Fibroblast of lung (primary cell): ENCODE results near the gene AGBL3. TPM values are rescaled to one million over a fixed set of nuclear protein-coding genes. Genes with fewer than 3 reads are reported as not detected.

Source experiments
- DNase-seq, 2 donors: peaks; one replicate each; pipeline versions ENCODE4 v3.0.0 to v3.0.0-alpha.2; 2010; ENCODE audit warnings: low read depth in 2 of 2
- H2AFZ ChIP-seq: 2 replicates; pipeline ENCODE4 v1.5.1; 2012; ENCODE audit warnings: low read length, control low read depth, inconsistent platforms
- H3K27ac ChIP-seq: 2 replicates; pipeline ENCODE4 v1.5.1; 2011; ENCODE audit warnings: low read length, control low read depth; ENCODE audit not compliant: insufficient read depth
- H3K27me3 ChIP-seq: 2 replicates; pipeline ENCODE4 v1.5.1; 2011; ENCODE audit warnings: mild to moderate bottlenecking, low read length; ENCODE audit not compliant: control insufficient read depth, insufficient read depth
- H3K36me3 ChIP-seq: 2 replicates; pipeline ENCODE4 v1.5.1; 2011; ENCODE audit warnings: low read length; ENCODE audit not compliant: control insufficient read depth, insufficient read depth
- H3K4me1 ChIP-seq: 2 replicates; pipeline ENCODE4 v1.5.1; 2011; ENCODE audit warnings: low read length; ENCODE audit not compliant: control insufficient read depth, insufficient read depth; ENCODE audit errors: extremely low read depth
- H3K4me2 ChIP-seq: 2 replicates; pipeline ENCODE4 v1.5.1; 2011; ENCODE audit warnings: low read length, control low read depth; ENCODE audit not compliant: insufficient read depth; ENCODE audit errors: extremely low read depth
- H3K4me3 ChIP-seq, 4 experiments: fragments of 200-600 bp in 1 of 4; sonication (generic) in 1 of 4; replicated peaks in 1 of 4; 2 replicates each; pipeline ENCODE4 v1.5.1; 2011 to 2016; ENCODE audit warnings: low read length in 4 of 4, low read depth in 3 of 4, mild to moderate bottlenecking in 3 of 4, control low read depth in 2 of 4, inconsistent platforms in 1 of 4, mixed read lengths in 1 of 4; ENCODE audit not compliant: insufficient read depth in 1 of 4; ENCODE audit errors: control extremely low read depth in 1 of 4
- H3K79me2 ChIP-seq: 2 replicates; pipeline ENCODE4 v1.5.1; 2012; ENCODE audit warnings: mild to moderate bottlenecking, low read length, inconsistent platforms; ENCODE audit not compliant: control insufficient read depth, insufficient read depth
- H3K9ac ChIP-seq: 2 replicates; pipeline ENCODE4 v1.5.1; 2011; ENCODE audit warnings: mild to moderate bottlenecking, low read length, control low read depth; ENCODE audit not compliant: insufficient read depth
- H3K9me3 ChIP-seq: 2 replicates; pipeline ENCODE4 v1.5.1; 2012; ENCODE audit warnings: low read depth, low read length; ENCODE audit not compliant: control insufficient read depth, insufficient read depth
- H4K20me1 ChIP-seq: 2 replicates; pipeline ENCODE4 v1.5.1; 2011; ENCODE audit warnings: low read length; ENCODE audit not compliant: control insufficient read depth, insufficient read depth; ENCODE audit errors: extremely low read depth
- EZH2 ChIP-seq: IDR thresholded peaks from 2 replicates; pipeline ENCODE4 v1.5.1; 2012; ENCODE audit warnings: low read length, control low read depth, mild to moderate bottlenecking; ENCODE audit errors: missing control alignments
- polyA plus RNA-seq, 2 donors: library from polyadenylated mRNA; depleted of rRNA in 1 of 2; stranded (reverse) in 1 of 2; unstranded in 1 of 2; fragments of >200 nt; gene quantifications; 2 replicates each; pipeline ENCODE4 v1.2.1, GENCODE V29; 2011 to 2012; ENCODE audit warnings: missing spikeins in 1 of 2
- total RNA-seq: library from RNA; depleted of rRNA; stranded (reverse); fragments of >200 nt; gene quantifications from 2 replicates; pipeline ENCODE4 v1.2.1, GENCODE V29; 2014
- TF ChIP-seq, protein P1 (sequence below), 2 donors: IDR thresholded peaks in 1 of 2; conservative IDR thresholded peaks in 1 of 2; 1 replicate in 1 of 2; 2 replicates in 1 of 2; pipeline ENCODE4 v1.5.1; 2011 to 2012; ENCODE audit warnings: low read length in 2 of 2, control low read depth in 1 of 2, inconsistent platforms in 1 of 2, low read depth in 1 of 2, mild to moderate bottlenecking in 1 of 2

Gene AGBL3
- total and polyA plus RNA-seq, 2 donors (not counting 1 experiment from before 2014, with no cell fraction given): 0.56 to 1.3 TPM

DNA sequence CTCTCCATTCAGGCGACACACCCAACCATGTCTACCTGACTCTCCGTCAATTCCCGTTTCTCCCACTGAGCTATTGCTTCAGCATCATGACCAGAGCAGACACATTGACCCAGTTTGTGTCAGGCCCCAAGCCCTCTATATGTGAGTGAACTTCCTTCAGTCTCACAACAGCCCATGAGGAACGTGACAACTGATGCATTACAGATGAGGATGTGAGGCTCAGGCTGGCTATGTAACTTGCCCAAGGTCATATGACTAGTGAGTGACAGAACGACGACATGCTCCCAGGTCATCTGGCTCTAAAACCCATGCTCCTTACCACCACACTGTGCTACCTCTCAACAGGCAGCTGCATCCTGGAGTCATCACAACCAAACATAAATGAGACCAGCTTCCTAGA lies 165.2 kb downstream of the AGBL3 start:
- no peak for DNase-seq
- no peaks in the 10 kb centered on the region for H3K36me3 ChIP-seq

GRCh38 chr7:135152442-135152841 lies 166.1 kb downstream of the AGBL3 start:
- H3K79me2 ChIP-seq: no peaks in the 10 kb centered on the region
- no peaks in the 10 kb centered on the region for H3K4me1 ChIP-seq
- no peaks in the 10 kb centered on the region for H3K27me3 ChIP-seq
- no peak overlapping the region for H3K4me3 ChIP-seq
- no peaks in the 10 kb centered on the region for H3K9me3 ChIP-seq
- TF ChIP-seq, protein P1, sequence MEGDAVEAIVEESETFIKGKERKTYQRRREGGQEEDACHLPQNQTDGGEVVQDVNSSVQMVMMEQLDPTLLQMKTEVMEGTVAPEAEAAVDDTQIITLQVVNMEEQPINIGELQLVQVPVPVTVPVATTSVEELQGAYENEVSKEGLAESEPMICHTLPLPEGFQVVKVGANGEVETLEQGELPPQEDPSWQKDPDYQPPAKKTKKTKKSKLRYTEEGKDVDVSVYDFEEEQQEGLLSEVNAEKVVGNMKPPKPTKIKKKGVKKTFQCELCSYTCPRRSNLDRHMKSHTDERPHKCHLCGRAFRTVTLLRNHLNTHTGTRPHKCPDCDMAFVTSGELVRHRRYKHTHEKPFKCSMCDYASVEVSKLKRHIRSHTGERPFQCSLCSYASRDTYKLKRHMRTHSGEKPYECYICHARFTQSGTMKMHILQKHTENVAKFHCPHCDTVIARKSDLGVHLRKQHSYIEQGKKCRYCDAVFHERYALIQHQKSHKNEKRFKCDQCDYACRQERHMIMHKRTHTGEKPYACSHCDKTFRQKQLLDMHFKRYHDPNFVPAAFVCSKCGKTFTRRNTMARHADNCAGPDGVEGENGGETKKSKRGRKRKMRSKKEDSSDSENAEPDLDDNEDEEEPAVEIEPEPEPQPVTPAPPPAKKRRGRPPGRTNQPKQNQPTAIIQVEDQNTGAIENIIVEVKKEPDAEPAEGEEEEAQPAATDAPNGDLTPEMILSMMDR (conservative IDR thresholded peaks at IDR 0.05 in 1 of 2, IDR thresholded peaks at IDR 0.05 in 1 of 2; ENCODE audit: low read depth in 1 of 2, low read length in 2 of 2): no peak
- no peak for TF ChIP-seq EZH2
- no peaks in the 10 kb centered on the region for H4K20me1 ChIP-seq
- H3K9ac ChIP-seq: no peak overlapping the region
- H2AFZ ChIP-seq: no peak overlapping the region
- H3K27ac ChIP-seq: no peak overlapping the region
- no peak overlapping the region for H3K4me2 ChIP-seq
- H3K36me3 ChIP-seq: no peaks in the 10 kb centered on the region
- no peak for DNase-seq

More for the DNA sequence above, 165.2 kb downstream of the AGBL3 start:
- H2AFZ ChIP-seq: no peak overlapping the region
- H3K4me2 ChIP-seq: no peak overlapping the region
- H3K4me3 ChIP-seq: no peak overlapping the region
- TF ChIP-seq, protein P1 (conservative IDR thresholded peaks at IDR 0.05 in 1 of 2, IDR thresholded peaks at IDR 0.05 in 1 of 2; ENCODE audit: low read depth in 1 of 2, low read length in 2 of 2): no peak
- no peak for TF ChIP-seq EZH2
- no peaks in the 10 kb centered on the region for H4K20me1 ChIP-seq
- no peaks in the 10 kb centered on the region for H3K9me3 ChIP-seq
- no peaks in the 10 kb centered on the region for H3K27me3 ChIP-seq
- H3K79me2 ChIP-seq: no peaks in the 10 kb centered on the region
- no peak overlapping the region for H3K27ac ChIP-seq
- H3K9ac ChIP-seq: no peak overlapping the region
- H3K4me1 ChIP-seq: no peaks in the 10 kb centered on the region

DNA sequence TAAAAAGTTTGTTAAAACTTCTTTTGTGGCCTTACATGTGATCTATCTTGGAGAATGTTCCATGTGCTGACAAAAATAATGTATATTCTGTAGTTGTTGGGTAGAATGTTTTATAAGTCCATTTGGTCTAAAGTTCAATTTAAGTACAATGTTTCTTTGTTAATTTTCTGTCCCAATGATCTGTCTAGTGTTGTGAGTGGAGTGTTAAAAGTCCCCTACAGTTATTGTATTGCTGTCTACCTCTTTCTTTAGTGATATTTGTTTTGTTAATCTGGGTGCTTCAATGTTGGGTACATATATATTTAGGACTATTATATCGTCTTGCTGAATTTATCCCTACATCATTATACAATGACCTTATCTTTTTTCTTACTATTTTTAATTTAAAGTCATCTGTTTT lies 168.4 kb downstream of the AGBL3 start:
- H2AFZ ChIP-seq: no peak overlapping the region
- no peaks in the 10 kb centered on the region for H3K9me3 ChIP-seq
- H3K27me3 ChIP-seq: no peaks in the 10 kb centered on the region
- no peaks in the 10 kb centered on the region for H3K79me2 ChIP-seq
- no peak for DNase-seq
- TF ChIP-seq, protein P1 (conservative IDR thresholded peaks at IDR 0.05 in 1 of 2, IDR thresholded peaks at IDR 0.05 in 1 of 2; ENCODE audit: low read depth in 1 of 2, low read length in 2 of 2): no peak
- TF ChIP-seq EZH2: no peak
- no peaks in the 10 kb centered on the region for H3K36me3 ChIP-seq
- no peak overlapping the region for H3K4me3 ChIP-seq
- no peak overlapping the region for H3K9ac ChIP-seq
- H4K20me1 ChIP-seq: no peaks in the 10 kb centered on the region
- H3K4me2 ChIP-seq: no peak overlapping the region
- H3K27ac ChIP-seq: no peak overlapping the region
- peaks cover 6% of the 10 kb centered on the region for H3K4me1 ChIP-seq
